GM15510 (cell line): ENCODE data around the gene LAPTM5.

Experiments used
- POLR2A ChIP-seq: IDR thresholded peaks from 3 replicates; pipeline ENCODE4 v1.6.1; 2011; ENCODE audit warnings: borderline replicate concordance; ENCODE audit not compliant: insufficient read length; ENCODE audit errors: extremely low read depth

The LAPTM5 gene

DNA sequence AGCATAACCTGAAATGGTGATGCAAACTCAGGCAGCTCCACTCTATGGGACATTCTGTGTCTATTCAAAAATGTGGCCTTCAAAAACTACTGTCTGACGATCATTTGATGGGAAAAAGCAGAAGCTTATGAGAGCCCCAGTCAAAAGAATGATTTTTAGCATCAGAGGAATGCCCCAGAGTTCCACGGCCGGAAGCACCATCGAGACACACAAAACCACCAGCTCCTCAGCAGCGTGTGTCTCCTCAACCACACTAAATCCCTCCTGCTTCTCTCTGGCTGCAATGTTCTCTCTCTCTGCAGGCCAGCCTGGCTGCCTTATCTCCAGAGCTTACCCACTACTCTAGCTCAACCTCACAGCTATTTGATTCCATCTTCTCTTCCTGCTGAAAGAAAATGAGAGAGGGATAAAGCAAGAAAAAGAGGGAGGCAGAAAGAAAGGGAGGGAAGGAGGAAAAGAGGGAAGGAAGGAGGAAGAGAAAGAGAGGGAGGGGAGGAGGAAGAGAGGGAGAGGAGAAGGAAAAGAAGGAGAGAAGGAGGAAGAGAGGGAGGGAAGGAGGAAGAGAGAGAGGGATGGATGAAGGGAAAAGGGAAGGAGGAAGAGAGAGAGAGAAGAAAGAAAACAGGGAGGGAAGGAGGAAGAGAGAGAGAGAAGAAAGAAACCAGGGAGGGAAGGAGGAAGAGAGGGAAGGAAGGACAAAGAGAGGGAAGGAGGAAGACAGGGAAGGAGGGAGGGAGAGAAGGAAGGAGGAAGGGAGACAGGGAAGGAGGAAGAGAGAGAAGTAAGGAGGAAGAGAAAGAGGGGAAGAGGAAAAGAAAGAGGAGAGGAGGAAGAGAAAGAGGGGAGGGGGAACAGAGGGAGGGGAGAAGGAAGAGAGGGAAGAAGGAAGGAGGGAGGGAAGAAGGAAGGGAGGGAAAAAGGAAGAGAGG lies 33.5 kb upstream of the LAPTM5 start:
- TF ChIP-seq POLR2A = no peak

DNA sequence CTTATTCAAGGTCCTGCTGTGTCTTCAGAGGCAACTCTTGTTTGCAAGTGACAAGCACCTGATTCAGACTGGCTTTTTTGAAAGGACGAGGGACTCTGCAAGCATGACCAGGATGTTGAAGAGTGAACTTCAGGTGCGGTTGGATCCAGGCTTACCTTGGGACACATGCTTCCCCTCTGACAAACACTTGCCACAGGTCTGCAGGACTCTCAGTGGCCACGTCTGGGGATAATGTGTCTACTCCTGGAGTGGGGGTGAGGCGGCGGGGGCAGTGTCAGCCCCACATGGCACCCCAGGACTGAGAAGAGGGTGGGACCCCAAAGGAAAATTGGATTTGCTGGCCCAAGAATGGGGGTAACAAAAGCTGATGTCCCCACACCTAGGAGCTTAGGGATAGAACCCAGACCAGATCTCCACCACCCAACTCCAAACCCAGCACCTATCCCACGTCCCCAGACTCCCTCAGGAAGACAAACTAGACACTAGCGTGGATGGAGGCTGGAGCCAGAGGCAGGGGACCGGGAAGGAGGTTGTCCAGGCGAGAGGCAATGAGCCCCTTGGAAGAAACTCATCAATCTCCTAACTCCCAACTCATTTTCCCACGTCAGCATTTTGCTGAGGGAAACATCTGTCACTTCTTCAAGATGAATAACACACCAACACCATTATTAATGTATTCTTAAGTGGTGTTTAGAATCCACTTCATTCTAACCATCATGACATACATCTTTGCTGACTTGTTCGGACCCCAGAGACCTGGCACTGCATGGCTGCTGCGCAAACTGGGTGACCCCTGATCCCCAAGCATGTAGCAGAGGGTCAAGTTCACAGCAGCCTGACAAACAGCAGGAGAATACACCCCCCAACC lies 32.0 kb upstream of the LAPTM5 start:
- no peak for TF ChIP-seq POLR2A

DNA sequence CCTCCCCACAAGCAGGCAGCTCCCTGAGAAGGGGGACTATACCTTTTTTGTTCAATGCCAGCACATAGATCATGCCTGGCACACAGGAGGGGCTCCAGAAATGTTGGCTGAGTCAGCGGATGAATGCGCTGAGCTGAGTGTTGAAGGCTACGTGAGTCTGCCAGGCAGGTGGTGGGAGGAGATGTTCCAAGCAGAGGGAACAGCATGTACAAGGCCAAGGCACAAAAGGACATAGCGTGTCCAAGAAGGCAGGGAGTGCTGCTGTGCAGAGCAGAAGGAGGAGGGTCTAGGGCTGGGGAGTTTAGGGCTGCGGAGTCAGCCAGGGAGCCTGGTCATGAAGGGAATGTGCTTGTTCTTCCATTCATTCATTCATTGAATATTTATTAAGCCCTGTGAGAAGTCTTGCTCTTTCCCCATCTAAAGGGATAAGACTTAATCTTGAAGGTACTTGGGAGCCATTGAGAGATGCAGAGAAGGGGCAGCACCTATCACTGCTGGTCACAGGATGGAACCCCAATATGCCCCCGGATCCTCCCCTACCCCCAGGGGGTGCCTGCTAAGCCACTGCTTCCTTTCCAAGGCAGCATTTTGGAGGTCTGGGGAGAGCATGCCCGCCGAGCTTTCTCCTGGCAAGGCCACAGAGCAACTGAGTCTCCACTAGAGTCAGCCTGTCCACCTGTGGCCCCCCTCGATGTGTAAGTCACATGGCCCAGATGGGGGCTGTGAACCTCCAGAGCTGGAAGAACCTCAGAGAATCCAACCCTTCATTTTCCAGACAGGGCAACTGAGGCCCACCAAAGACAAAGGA lies 31.2 kb upstream of the LAPTM5 start:
- no peak for TF ChIP-seq POLR2A

DNA sequence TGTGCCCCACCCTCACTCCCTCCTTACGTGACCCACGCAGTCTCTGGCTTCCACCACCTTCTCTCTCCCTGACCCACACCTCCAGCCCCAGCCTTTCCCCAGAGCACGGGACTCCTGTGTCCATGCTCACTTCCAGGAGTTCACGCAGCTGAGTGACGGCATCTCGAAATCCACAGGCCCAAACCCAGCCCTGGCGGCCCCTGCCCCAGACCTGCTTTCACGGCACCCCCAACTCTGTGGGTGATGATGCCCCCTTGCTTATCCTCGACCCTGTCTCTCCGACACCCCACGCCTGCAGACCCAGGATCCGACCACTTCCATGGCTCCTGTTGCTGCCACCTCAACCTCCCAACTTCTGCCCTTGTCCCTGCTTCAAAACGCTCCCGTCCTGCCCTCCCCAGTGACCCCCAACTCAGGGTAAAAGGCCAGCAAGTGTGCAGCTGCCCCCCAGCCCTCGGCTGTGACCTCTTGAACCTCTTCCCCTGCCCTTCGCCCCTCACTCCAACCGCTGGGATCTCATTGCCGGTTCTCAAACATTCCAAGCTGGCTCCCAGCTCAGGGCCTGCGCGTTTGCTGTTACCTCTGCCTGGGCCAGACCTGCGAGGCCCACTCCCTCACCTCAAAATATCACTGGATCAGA lies 30.4 kb upstream of the LAPTM5 start:
- no peak for TF ChIP-seq POLR2A

DNA sequence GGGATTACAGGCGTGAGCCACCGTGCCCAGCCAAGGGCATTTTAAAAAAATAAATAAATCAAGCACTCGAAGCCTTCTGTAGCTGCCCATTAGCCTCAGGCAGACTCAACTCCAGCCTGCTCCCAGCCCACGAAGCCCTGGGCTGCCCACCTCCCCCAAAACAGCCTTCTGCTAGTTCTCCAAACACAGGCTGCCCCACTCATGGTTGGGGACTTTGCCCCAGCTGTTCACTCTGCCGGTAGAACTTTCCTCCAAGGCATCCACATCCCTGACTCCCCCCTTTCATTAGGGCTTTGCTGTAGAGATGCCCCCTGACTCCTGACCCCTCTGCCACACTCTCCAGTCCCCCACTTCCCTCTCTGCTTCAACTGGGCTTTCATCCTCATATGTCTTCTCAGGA lies 29.7 kb upstream of the LAPTM5 start:
- TF ChIP-seq POLR2A = no peak

DNA sequence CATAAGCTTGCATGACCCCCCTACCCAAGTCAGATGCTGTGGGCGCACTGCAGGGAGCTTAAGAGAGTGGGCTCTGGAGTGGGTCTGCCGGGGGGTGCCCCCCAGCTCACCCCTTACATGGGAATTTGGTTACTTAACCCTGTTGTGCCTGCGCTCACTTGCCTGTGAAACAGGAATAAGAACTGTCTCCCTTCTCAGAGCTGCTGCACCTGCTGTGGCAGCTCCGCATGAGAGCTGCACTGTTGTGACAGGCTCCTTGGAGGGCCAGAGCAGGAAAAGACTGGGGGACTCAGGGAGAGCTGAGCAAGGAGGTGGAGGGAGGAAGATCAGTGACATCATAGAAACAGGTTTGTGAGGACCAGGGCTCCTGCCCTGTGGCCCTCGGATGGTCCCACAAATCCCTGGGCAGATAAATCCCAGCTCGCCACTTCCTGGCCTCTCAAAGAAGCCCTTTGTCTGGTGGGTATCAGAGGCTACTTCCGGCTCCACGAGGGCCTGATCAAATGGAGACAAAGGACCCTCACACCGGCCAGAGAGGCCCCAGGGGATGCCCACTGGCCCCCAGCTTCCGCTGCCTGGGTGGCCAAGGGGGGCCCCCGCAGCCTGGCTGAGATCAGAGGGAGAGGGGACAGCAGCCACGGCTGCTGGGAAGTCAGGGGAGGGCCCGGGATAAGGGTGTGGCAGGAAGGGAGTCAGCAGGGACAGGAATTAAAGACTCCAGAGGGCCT lies 28.9 kb upstream of the LAPTM5 start:
- no peak for TF ChIP-seq POLR2A

DNA sequence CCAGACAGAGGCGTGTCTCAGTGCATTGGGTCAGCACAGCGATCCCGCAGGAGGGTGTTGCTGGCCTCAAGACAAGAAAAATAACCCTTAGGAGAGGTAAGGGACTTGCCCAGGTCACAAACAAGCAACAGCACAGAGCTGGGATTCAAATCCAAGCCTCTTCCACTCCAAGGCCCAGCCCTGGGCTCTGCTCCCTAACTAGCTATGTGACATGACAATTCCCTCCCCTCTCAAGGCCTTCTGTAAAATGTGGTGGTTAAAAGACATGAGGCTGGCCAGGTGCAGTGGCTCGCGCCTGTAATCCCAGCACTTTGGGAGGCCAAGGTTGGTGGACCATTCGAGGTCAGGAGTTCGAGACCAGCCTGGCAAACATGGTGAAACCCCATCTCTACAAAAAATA lies 28.1 kb upstream of the LAPTM5 start:
- no peak for TF ChIP-seq POLR2A

DNA sequence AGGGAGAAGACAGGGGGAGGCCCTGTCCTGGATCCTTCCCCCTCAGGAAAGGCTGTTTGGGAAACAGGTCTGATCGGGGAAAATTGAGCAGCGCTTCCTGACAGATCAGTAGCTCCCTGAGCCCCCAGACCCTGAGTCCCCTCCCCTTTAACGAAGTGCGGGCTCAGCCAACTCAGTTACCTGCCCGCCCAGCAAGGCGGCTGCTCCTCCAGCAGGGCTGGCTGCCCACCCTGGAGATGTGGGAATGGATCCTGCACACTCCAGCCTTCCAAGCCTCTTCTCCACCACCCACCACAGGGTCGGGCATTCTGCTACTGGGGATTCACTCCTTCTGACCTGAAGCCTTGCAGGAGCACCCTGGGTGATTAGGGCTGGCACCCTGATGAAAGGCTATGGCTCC lies 27.6 kb upstream of the LAPTM5 start:
- no peak for TF ChIP-seq POLR2A

DNA sequence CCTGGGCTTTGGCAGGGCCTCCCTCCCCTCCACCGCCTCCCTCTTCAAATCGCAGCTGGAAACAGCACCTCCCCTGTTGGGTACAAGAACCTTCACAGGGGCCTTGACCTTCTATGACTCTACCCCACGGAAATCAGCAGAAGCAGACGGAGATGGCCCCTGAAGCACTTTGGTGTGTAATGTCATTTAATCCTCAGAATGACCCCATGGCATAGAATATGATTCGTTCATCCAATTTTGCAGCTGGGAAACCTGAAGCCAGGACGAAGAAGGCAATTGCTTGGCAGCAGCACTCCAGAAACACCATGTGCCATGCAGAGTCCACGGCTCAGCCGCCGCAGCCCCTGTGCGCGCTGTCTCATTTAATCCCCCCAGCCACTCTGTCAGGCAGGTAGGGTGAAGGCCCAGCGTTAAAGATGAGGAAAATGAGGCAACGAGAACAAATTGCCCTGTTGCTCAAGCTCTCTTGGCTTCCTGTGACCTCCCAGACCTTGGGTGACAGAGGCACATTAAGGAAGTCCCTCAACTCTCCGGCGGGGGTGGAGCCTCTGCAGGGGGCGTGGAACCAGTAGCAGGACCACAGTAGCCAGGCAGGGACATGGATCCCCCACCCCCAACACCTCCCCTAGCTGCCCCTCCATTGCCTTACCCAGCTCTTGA lies 25.8 kb upstream of the LAPTM5 start:
- TF ChIP-seq POLR2A = no peak

DNA sequence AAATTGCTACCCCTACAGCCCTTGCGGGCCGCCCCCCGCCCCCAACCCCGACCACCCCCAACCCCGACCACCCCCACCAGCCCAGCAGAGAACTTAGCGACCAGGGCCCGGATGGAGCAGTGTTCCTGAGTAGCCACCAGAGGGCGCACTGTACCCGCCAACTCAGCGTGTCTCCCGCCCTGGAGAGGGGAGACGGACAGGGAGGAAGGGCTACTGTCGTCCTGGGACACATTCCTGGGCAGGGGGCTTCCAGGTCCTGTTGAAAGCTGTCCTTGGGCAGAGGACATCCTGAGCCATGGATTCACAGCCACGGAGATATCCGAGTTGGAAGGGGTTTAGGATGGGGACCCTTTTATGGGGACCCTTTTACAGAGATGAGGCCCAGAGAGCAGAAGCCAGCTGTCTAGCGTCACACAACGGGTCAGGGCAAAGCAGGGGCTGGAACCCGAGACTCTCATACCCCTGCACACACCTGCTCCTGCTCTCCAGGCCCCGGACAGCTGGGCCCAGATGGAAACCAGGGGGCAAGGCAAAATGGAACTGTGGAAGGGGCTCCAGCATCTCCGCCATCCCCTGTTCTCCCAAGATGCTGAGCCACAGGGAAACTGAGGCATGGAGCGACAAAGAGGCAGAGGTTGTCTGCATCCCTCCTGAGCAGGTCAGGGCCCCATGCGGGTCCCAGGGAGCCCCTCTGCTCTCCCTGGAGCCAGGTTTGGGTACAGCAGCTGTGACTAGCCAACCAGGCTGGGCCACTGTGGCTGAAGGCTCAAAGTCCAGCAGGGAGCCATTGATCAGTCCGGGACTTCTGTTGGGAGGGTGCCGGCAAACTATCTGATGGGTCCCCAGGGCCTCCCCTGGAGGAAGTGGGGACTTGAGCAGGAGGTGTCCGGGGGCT lies 25.0 kb upstream of the LAPTM5 start:
- TF ChIP-seq POLR2A = no peak

DNA sequence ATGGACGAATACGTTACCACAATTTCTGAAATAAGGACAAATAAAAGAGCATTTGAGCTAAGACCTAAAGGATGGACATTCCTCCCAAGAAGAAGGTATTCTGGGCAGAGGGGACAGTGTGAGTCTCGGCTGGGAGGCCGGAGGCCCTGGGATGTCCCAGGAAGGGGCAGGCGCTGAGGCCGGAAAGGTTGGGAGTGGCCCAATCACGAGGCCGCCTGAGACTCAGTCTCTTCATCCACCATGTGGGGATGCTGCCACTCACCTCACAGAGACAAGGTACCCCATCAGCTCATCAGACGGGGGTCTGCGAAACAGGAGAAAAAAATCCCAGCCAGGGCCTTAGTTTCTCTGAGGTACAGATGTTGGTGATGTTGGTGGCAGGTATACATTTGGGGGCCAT lies 24.3 kb upstream of the LAPTM5 start:
- TF ChIP-seq POLR2A = no peak

DNA sequence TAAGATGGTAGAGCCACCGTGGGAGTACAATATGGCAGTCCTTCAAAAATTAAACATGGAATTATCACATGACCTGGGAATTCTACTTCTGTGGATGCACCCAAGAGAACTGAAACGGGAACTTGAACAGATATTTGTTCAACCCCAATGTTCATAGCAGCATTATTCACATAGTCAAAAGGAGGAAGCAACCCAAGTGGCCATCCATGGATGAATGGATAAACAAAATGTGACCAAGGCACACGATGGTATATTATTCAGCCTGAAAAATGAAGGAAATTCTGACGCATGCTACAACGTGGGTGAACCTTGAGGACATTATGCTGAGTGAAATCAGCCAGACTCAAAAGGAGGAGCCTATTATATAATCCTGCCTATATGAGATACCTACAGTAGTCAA lies 22.8 kb upstream of the LAPTM5 start:
- no peak for TF ChIP-seq POLR2A

DNA sequence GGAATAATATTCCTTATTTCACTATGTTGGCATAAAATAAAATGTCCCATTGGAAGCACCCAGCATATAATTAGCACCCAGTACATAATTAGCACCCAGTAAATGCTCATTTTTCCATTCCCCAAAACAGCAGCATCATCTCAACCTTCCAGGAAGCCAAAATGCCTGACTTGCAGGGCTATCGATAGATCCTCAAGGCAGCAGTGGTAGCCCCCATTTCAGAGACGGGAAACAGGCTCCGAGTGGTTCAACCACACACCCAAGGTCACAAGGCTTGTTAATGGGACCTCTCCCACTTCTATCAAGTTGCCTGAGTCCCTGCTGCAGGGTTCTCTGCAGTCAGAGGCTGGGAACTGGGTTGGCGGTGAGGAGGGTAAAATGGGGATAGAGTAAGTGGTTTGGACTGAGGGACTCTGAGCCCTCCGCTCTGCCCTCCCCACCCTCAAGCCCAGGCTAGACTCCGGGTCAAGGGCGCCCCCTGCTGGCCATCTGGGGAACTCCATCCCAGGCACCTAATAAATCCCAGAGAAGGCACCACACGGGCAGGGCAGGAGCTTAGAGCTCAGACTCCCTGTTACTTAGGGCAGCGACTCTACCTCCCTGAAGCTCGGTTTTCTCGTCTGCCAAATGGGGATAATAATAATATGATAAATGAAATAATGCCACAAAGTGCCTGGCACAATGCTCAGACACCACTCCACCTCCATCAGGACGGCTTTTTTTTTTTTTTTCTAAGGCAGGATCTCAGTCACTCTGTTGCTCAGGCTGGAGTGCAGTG lies 21.9 kb upstream of the LAPTM5 start:
- no peak for TF ChIP-seq POLR2A
